HFF-Myc (cell line): Measurements from ENCODE around the gene CDK5RAP3.

Source experiments
- DNase-seq: peaks from one replicate; pipeline ENCODE4 v3.0.0-alpha.2; 2011; ENCODE audit warnings: low read depth; ENCODE audit errors: extremely low read depth
- H3K4me3 ChIP-seq: replicated peaks from 2 replicates; pipeline ENCODE4 v1.5.1; 2011; ENCODE audit warnings: low read depth, mild to moderate bottlenecking, control low read depth, low read length
- CTCF ChIP-seq: IDR thresholded peaks from 2 replicates; pipeline ENCODE4 v1.5.1; 2012; ENCODE audit warnings: mild to moderate bottlenecking, low read depth, low read length, control low read depth; ENCODE audit errors: missing control alignments

The CDK5RAP3 gene

GRCh38 chr17:48027322-48027981 is 56.5 kb downstream of the CDK5RAP3 start:
- TF ChIP-seq CTCF: no peak
- H3K4me3 ChIP-seq: no peak overlapping the region
- no peak for DNase-seq

GRCh38 chr17:48028736-48029135 is 57.8 kb downstream of the CDK5RAP3 start:
- H3K4me3 ChIP-seq: no peak overlapping the region
- no peak for DNase-seq
- no peak for TF ChIP-seq CTCF

DNA sequence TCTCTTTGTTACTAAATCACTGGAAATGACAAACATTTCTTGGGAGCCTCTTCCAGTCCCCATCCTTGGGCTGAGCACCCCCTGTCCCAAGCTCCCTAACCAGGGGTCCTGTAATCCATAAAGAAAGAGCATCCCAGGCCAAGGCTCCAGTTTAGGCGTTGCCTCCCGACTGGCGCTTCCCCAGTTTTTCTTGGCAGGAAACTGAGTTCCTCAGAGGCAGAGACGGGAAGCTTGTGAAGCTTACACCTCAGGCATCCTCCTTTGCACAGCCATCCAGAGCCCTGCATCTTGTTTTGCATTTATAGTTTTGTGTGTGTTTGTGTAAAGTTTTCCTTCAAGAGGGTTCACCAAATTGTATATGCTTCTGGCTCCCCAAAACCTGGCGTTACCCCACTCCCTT is 59.6 kb downstream of the CDK5RAP3 start:
- DNase-seq: no peak
- no peak for TF ChIP-seq CTCF
- H3K4me3 ChIP-seq: no peak overlapping the region
